Mammary epithelial cell (primary cell): ENCODE measurements around the gene TRAIP.

Experiments used
- EZH2 ChIP-seq: IDR thresholded peaks from 2 replicates; pipeline ENCODE4 v1.6.1; 2012; ENCODE audit warnings: low read length, inconsistent platforms, borderline replicate concordance
- TF ChIP-seq, protein P1 (sequence below), 2 donors: IDR thresholded peaks in 1 of 2; conservative IDR thresholded peaks in 1 of 2; 2 replicates each; pipeline ENCODE4 v1.5.1; 2011 to 2012; ENCODE audit warnings: inconsistent platforms in 2 of 2, low read length in 2 of 2, mild to moderate bottlenecking in 2 of 2, control low read depth in 1 of 2, low read depth in 1 of 2; ENCODE audit not compliant: insufficient read depth in 1 of 2; ENCODE audit errors: extremely low read depth in 1 of 2

DNA sequence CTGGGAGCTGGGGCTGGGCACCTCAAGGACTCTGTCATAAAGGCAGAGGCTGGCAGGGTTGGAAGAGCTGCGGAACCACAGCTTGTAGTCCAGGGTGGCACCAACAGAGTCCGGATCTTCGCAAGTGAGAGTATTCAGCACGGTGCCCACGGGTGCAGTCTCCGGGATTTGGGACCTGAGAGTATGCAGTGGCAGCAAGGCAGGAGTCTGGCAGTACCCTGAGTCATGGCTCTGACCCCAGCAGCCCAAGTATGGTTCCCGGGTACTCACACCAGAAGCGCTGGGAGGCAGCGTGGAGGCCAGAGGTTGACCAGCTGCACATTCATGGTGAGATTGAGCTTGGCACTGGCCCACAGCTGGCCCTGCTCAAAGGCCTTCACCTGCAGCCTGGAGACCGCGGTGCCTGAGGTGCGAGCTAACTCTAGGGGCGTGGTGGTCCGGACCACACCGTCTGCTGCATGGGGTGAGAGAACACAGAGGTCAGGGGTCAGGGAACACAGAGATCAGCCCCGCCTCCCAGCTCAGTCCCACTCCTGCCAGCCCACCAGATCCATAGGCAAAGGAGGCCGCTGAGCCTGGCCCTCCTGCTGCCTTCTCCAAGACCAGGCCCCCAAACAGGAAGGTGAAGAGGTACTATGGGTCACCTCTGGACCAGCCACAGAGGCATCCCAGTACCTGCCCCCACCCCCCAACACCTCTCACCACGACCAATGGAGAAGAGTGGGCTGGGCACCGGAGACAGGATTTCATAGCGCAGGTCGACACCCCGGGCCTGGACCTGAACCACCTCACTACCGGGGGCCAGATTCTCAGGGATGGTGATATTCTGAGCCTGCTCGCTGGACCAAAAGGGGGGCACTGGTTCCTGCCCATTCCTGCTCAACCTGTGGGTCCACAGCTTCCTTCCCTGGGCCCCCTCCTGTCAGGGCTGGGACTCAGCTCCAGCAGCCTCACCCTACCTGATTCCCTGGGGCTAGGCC is 61.1 kb downstream of the TRAIP start:
- TF ChIP-seq, protein P1, sequence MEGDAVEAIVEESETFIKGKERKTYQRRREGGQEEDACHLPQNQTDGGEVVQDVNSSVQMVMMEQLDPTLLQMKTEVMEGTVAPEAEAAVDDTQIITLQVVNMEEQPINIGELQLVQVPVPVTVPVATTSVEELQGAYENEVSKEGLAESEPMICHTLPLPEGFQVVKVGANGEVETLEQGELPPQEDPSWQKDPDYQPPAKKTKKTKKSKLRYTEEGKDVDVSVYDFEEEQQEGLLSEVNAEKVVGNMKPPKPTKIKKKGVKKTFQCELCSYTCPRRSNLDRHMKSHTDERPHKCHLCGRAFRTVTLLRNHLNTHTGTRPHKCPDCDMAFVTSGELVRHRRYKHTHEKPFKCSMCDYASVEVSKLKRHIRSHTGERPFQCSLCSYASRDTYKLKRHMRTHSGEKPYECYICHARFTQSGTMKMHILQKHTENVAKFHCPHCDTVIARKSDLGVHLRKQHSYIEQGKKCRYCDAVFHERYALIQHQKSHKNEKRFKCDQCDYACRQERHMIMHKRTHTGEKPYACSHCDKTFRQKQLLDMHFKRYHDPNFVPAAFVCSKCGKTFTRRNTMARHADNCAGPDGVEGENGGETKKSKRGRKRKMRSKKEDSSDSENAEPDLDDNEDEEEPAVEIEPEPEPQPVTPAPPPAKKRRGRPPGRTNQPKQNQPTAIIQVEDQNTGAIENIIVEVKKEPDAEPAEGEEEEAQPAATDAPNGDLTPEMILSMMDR (conservative IDR thresholded peaks at IDR 0.05 in 1 of 2, IDR thresholded peaks at IDR 0.05 in 1 of 2; ENCODE audit: extremely low read depth in 1 of 2, insufficient read depth in 1 of 2, low read depth in 1 of 2, low read length in 2 of 2), result no peak
- TF ChIP-seq EZH2, result no peak
